Heart right ventricle (tissue), 16 donors: ENCODE data around the gene AP2M1. TPM values are rescaled to one million over a fixed set of nuclear protein-coding genes. Genes with fewer than 3 reads are reported as not detected.

Source experiments
- ATAC-seq, 8 donors: fragments of 200-7000 bp; cut with Tn5 transposase; one replicate each; pipeline ENCODE4 v1.9.1; 2020; ENCODE audit warnings: mild to moderate bottlenecking in 8 of 8, moderate library complexity in 8 of 8, moderate number of reproducible peaks in 1 of 8
- DNase-seq, 2 donors: peaks; one replicate each; pipeline ENCODE4 v3.0.0-alpha.2; 2020
- H3K27ac ChIP-seq, 10 donors: fragments of 200-600 bp; sonication (generic) in 2 of 10; one replicate each; pipeline versions ENCODE4 v1.5.0 to v1.8.0; 2020 to 2022; ENCODE audit warnings: mild to moderate bottlenecking in 3 of 10
- H3K27me3 ChIP-seq, 7 donors: fragments of 200-600 bp; one replicate each; pipeline ENCODE4 v1.8.0; 2021 to 2022; ENCODE audit warnings: mild to moderate bottlenecking in 2 of 7
- H3K36me3 ChIP-seq, 9 donors: fragments of 200-600 bp; sonication (generic) in 1 of 9; one replicate each; pipeline versions ENCODE4 v1.5.0 to v1.8.0; 2020 to 2022; ENCODE audit warnings: mild to moderate bottlenecking in 2 of 9
- H3K4me1 ChIP-seq, 9 donors: fragments of 200-600 bp; sonication (generic) in 1 of 9; one replicate each; pipeline versions ENCODE4 v1.5.0 to v1.8.0; 2020 to 2022; ENCODE audit warnings: mild to moderate bottlenecking in 4 of 9
- H3K4me3 ChIP-seq, 10 donors: fragments of 200-600 bp; sonication (generic) in 2 of 10; one replicate each; pipeline versions ENCODE4 v1.5.0 to v1.8.0; 2020 to 2022; ENCODE audit warnings: mild to moderate bottlenecking in 7 of 10, moderate library complexity in 2 of 10
- H3K9me3 ChIP-seq, 11 donors: fragments of 200-600 bp in 10 of 11; sonication (generic) in 2 of 11; one replicate each; pipeline versions ENCODE4 v1.5.0 to v1.8.0; 2013 to 2022; ENCODE audit warnings: mild to moderate bottlenecking in 2 of 11, control low read depth in 1 of 11, moderate library complexity in 1 of 11
- CTCF ChIP-seq, 9 donors: fragments of 200-600 bp; sonication (generic) in 2 of 9; IDR thresholded peaks; one replicate each; pipeline versions ENCODE4 v1.5.0 to v1.8.0; 2021 to 2022; ENCODE audit warnings: antibody characterized with exemption in 9 of 9, mild to moderate bottlenecking in 5 of 9, moderate library complexity in 1 of 9
- WGBS, 2 donors: extraction: QIAGEN DNeasy Blood & Tissue Kit; methylation state at CpG; one replicate each; pipeline ENCODE4 v1.1.7; 2013; ENCODE audit warnings: inconsistent platforms in 1 of 2; 5-methylcytosine and 5-hydroxymethylcytosine counted together
- intact Hi-C, 10 donors: fragments of 100-400 bp; cut with DNase I; formaldehyde crosslinking; loops; one replicate each; pipeline versions ENCODE4 v1.11.1 to v1.14.2; 2022
- long read RNA-seq, 3 donors: library from polyadenylated mRNA; unstranded; transcript quantifications; one replicate each; pipeline ENCODE4 v2.0.0, GENCODE V29; 2020 to 2021
- polyA plus RNA-seq, 2 donors: library from polyadenylated mRNA; stranded (reverse); fragments of 200-250 nt; gene quantifications; one replicate each; pipeline ENCODE4 v1.2.3, GENCODE V29; 2013
- total RNA-seq, 10 donors: library from RNA; stranded (reverse); fragmentation: NEBNext Ultra II Directional in 3 of 10; extraction: Animal tissue kit (Norgen Biotek cat#: 25700) in 3 of 10; gene quantifications; one replicate each; pipeline versions ENCODE4 v1.2.1 to v1.2.4, GENCODE V29; 2021 to 2023
- donor health status: Arrhythmogenic right ventricular cardiomyopathy.
- donor health status: ischemic (EF 13 %, LVEDD 7.1; RV severe dilation, severe dysfunction).
- donor health status: healthy with polysubstance abuse.
- donor health status: DM: no; HTN: yes; CAD: no.
- donor health status: DM: no; HTN: no; CAD: no.
- donor health status: ischemic (EF 25% LVEDD 6.9; RV normal size, moderate dysfunction).
- donor health status: ischemic (EF 25% LVEDD 5.7; RV mildly dilated, moderate dysfunction).
- donor health status: healthy.
- donor health status: DM: yes; HTN: yes; CAD: no.
- donor health status: Ischemic cardiomyopathy.
- donor health status: ischemic (EF 35%, LVEDD 5.7; RV mildly dilated, moderate dysfunction).
- donor health status: nonischemic (EF 11% LVEDD 7.7; RV severe dilation, severe dysfunction).
- donor health status: DM: yes; HTN: yes; CAD: no.
- donor health status: PGD.
- donor health status: ischemic (EF 29% LVEDD 5.4; RV normal size, mild dysfunction).
- donor health status: nonischemic (EF 23%, LVEDD 6.1; RV moderate dilation, normal function).

The AP2M1 gene
- total RNA-seq (100 to 1,000 TPM; 263 to 371 (median 321) TPM), polyA plus RNA-seq (100 to 1,000 TPM; 187 to 390 TPM)
- long read RNA-seq, donor 1, transcript AP2M1-202 (11 exons, 2,091 nt): major isoform, 25 of 471 reads
- long read RNA-seq, donor 1, partial matches to known transcripts: 67 of 471 reads
- long read RNA-seq, donor 1, other reads (novel, unspliced or antisense): 375 of 471 reads
- long read RNA-seq, donor 2, transcript AP2M1-207 (10 exons, 1,950 nt): minor isoform, 6 of 571 reads
- long read RNA-seq, donor 2, transcript AP2M1-202 (11 exons, 2,091 nt): major isoform, 37 of 571 reads
- long read RNA-seq, donor 2, partial matches to known transcripts: 68 of 571 reads
- long read RNA-seq, donor 2, other reads (novel, unspliced or antisense): 459 of 571 reads
- long read RNA-seq, donor 3, transcript AP2M1-207 (10 exons, 1,950 nt): minor isoform, 8 of 849 reads
- long read RNA-seq, donor 3, transcript AP2M1-202 (11 exons, 2,091 nt): major isoform, 73 of 849 reads
- long read RNA-seq, donor 3, partial matches to known transcripts: 78 of 849 reads
- long read RNA-seq, donor 3, other reads (novel, unspliced or antisense): 689 of 849 reads

GRCh38 chr3:184174646-184175492 lies at the start of gene AP2M1:
Gene AP2M1, plus strand, starts transcription at chr3:184174855. Its CDS starts 2,139 bp downstream, at chr3:184176994.
- H3K36me3 ChIP-seq: peaks cover 0 to 70% (median 56%) of the 10 kb centered on the region in 9 donors

GRCh38 chr3:184126006-184126405 lies 48.6 kb upstream of the AP2M1 start:
- no peak for TF ChIP-seq CTCF (IDR thresholded peaks at IDR 0.05)
- no peak for DNase-seq
- WGBS, 2 donors: 77 to 79% methylated on average over 3 of the region's 3 CpGs
- intact Hi-C loops: no loop called here
- Histone ChIP-seq H3K4me3 (no peak overlapping the region), H3K36me3 (no peaks in the 10 kb centered on the region), H3K27me3 (no peaks in the 10 kb centered on the region), H3K4me1 (no peaks in the 10 kb centered on the region), H3K9me3 (no peaks in the 10 kb centered on the region), H3K27ac (no peak overlapping the region)
- no peak for ATAC-seq

More at GRCh38 chr3:184174646-184175492, at the start of gene AP2M1:
- peak; percentile 92 to 96 (median 94) for ATAC-seq
- Histone ChIP-seq H3K4me1 (peaks cover 10 to 60% (median 42%) of the 10 kb centered on the region in 9 donors), H3K4me3 (peak within 1 kb of the TSS; percentile 86 to 100 (median 94)), H3K9me3 (no peaks in the 10 kb centered on the region), H3K27ac (peak within 1 kb of the TSS; percentile 87 to 99 (median 98)), H3K27me3 (no peaks in the 10 kb centered on the region)
- 1% methylated on average over 73 of the region's 73 CpGs for WGBS, 2 donors
- intact Hi-C loops: loop anchor here in 4 of 10 donors (2.0 to 5.0 kb wide), 3 partner anchors 18 to 122 kb away; partner anchors contain the start of genes EIF2B5 (in 1 of the 4) and PSMD2 (in 1 of the 4)
- peak; percentile 98 for DNase-seq
- peak in 1 of 9 donors; percentile 11 for TF ChIP-seq CTCF (IDR thresholded peaks at IDR 0.05)

- Histone ChIP-seq H3K4me1 (peaks cover 0 to 7% (median 5%) of the 10 kb centered on the region in 9 donors), H3K36me3 (no peaks in the 10 kb centered on the region), H3K9me3 (no peaks in the 10 kb centered on the region), H3K27me3 (no peaks in the 10 kb centered on the region), H3K4me3 (no peak overlapping the region), H3K27ac (no peak overlapping the region)
- DNase-seq (no peak), ATAC-seq (no peak)
- TF ChIP-seq CTCF (IDR thresholded peaks at IDR 0.05): peak in 4 of 9 donors; percentile 29 to 39 (median 33)
- WGBS, 2 donors: 22 to 38% methylated on average over 2 of the region's 2 CpGs
- intact Hi-C loops: no loop called here
These were observed 45.6 kb upstream of the AP2M1 start for GRCh38 chr3:184129012-184129411.

- intact Hi-C loops: loop anchor here in 5 of 10 donors (5.0 to 10.0 kb wide), 4 partner anchors 116 to 248 kb away; partner anchors contain the start of genes ABCC5 (in 3 of the 5) and PARL (in 2 of the 5)
- WGBS, 2 donors: 93 to 96% methylated on average over 4 of the region's 4 CpGs
- DNase-seq: no peak
- no peak for TF ChIP-seq CTCF (IDR thresholded peaks at IDR 0.05)
- H3K36me3 ChIP-seq: peaks cover 0 to 12% (median 0%) of the 10 kb centered on the region in 9 donors
- H3K4me3 ChIP-seq: no peak overlapping the region
- no peak overlapping the region for H3K27ac ChIP-seq
- ATAC-seq: no peak
- no peaks in the 10 kb centered on the region for H3K9me3 ChIP-seq
- no peaks in the 10 kb centered on the region for H3K27me3 ChIP-seq
- H3K4me1 ChIP-seq: peaks cover 4 to 28% (median 22%) of the 10 kb centered on the region in 9 donors
These were observed 41.7 kb upstream of the AP2M1 start for GRCh38 chr3:184132945-184133344.
